Vagina (tissue), 2 donors: Measurements from ENCODE around the gene WIPF2. TPM values are rescaled to one million over a fixed set of nuclear protein-coding genes. Genes with fewer than 3 reads are reported as not detected.

Experiments used
- DNase-seq, 2 donors: peaks; one replicate each; pipeline ENCODE4 v3.0.0-alpha.2; 2017; ENCODE audit errors: extremely low spot score in 2 of 2
- H3K27ac ChIP-seq: fragments of 200-600 bp; sonication (generic); one replicate; pipeline ENCODE4 v1.5.1; 2019
- H3K27me3 ChIP-seq: fragments of 200-600 bp; sonication (generic); one replicate; pipeline ENCODE4 v1.5.1; 2019
- H3K36me3 ChIP-seq, 2 donors: fragments of 200-600 bp; sonication (generic); one replicate each; pipeline ENCODE4 v1.5.1; 2017 to 2019
- H3K4me1 ChIP-seq: fragments of 200-600 bp; sonication (generic); one replicate; pipeline ENCODE4 v1.5.1; 2019
- H3K4me3 ChIP-seq, 2 donors: fragments of 200-600 bp; sonication (generic); 1 replicate in 1 of 2; 2 replicates in 1 of 2; pipeline ENCODE4 v1.5.1; 2016 to 2019
- H3K9me3 ChIP-seq: fragments of 200-600 bp; sonication (generic); one replicate; pipeline ENCODE4 v1.5.1; 2019
- POLR2A ChIP-seq, 2 donors: fragments of 450-650 bp; IDR thresholded peaks; one replicate each; pipeline ENCODE4 v1.6.1; 2017; ENCODE audit warnings: antibody characterized with exemption in 2 of 2, mild to moderate bottlenecking in 2 of 2, moderate library complexity in 2 of 2
- POLR2AphosphoS5 ChIP-seq, 2 donors: sonication (generic); formaldehyde crosslinking; IDR thresholded peaks; one replicate each; pipeline ENCODE4 v1.9.0; 2017; ENCODE audit warnings: antibody characterized with exemption in 2 of 2, mild to moderate bottlenecking in 2 of 2, low read depth in 1 of 2; ENCODE audit not compliant: insufficient read depth in 1 of 2
- intact Hi-C: fragments of 100-400 bp; cut with DNase I; formaldehyde crosslinking; loops from one replicate; pipeline ENCODE4 v1.15.1; 2023
- total RNA-seq: library from RNA; depleted of rRNA; stranded (reverse); fragments of >200 nt; gene quantifications from one replicate; pipeline ENCODE4 v1.2.3, GENCODE V29; 2016
- TF ChIP-seq, protein P1 (sequence below), 3 experiments: fragments of 450-650 bp in 2 of 3; fragments of 200-600 bp in 1 of 3; sonication (generic) in 1 of 3; IDR thresholded peaks; one replicate each; pipeline ENCODE4 v1.5.1; 2017 to 2019; ENCODE audit warnings: antibody characterized with exemption in 3 of 3, mild to moderate bottlenecking in 2 of 3, moderate library complexity in 2 of 3

The WIPF2 gene
- total RNA-seq, 1 donor from 2014 or later = 10.6 TPM

- TF ChIP-seq, protein P1, sequence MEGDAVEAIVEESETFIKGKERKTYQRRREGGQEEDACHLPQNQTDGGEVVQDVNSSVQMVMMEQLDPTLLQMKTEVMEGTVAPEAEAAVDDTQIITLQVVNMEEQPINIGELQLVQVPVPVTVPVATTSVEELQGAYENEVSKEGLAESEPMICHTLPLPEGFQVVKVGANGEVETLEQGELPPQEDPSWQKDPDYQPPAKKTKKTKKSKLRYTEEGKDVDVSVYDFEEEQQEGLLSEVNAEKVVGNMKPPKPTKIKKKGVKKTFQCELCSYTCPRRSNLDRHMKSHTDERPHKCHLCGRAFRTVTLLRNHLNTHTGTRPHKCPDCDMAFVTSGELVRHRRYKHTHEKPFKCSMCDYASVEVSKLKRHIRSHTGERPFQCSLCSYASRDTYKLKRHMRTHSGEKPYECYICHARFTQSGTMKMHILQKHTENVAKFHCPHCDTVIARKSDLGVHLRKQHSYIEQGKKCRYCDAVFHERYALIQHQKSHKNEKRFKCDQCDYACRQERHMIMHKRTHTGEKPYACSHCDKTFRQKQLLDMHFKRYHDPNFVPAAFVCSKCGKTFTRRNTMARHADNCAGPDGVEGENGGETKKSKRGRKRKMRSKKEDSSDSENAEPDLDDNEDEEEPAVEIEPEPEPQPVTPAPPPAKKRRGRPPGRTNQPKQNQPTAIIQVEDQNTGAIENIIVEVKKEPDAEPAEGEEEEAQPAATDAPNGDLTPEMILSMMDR (IDR thresholded peaks at IDR 0.05) = no peak
- peak in 1 of 2 donors; percentile 87 for TF ChIP-seq POLR2A (IDR thresholded peaks at IDR 0.05)
- TF ChIP-seq POLR2AphosphoS5 (IDR thresholded peaks at IDR 0.05; ENCODE audit: insufficient read depth in 1 of 2, low read depth in 1 of 2) = peak; percentile 93 to 99
- Histone ChIP-seq H3K9me3 (no peaks in the 10 kb centered on the region), H3K27me3 (no peaks in the 10 kb centered on the region), H3K4me1 (peaks cover 94% of the 10 kb centered on the region), H3K4me3 (peak overlapping the region; percentile 80 to 86), H3K36me3 (no peaks in the 10 kb centered on the region), H3K27ac (peak overlapping the region; percentile 96)
- intact Hi-C loops = no loop called here
- peak in 1 of 2 donors; percentile 99 for DNase-seq
These were observed 99.1 kb downstream of the WIPF2 start for GRCh38 chr17:40317880-40318829.

- no peaks in the 10 kb centered on the region for H3K36me3 ChIP-seq
- peak in 1 of 2 donors; percentile 92 for DNase-seq
- intact Hi-C loops = no loop called here
- H3K9me3 ChIP-seq = no peaks in the 10 kb centered on the region
- no peaks in the 10 kb centered on the region for H3K27me3 ChIP-seq
- H3K27ac ChIP-seq = peak overlapping the region; percentile 96
- H3K4me1 ChIP-seq = peaks cover 94% of the 10 kb centered on the region
- TF ChIP-seq, protein P1 (IDR thresholded peaks at IDR 0.05) = peak in 1 of 3 experiments; percentile 11
- TF ChIP-seq POLR2AphosphoS5 (IDR thresholded peaks at IDR 0.05; ENCODE audit: insufficient read depth in 1 of 2, low read depth in 1 of 2) (no peak), POLR2A (IDR thresholded peaks at IDR 0.05) (no peak)
- peak overlapping the region; percentile 80 to 86 for H3K4me3 ChIP-seq
These were observed 99.8 kb downstream of the WIPF2 start for GRCh38 chr17:40318830-40319391.

- intact Hi-C loops = no loop called here
- peaks cover 94% of the 10 kb centered on the region for H3K4me1 ChIP-seq
These were observed 100.8 kb downstream of the WIPF2 start for GRCh38 chr17:40319651-40320540.

DNA sequence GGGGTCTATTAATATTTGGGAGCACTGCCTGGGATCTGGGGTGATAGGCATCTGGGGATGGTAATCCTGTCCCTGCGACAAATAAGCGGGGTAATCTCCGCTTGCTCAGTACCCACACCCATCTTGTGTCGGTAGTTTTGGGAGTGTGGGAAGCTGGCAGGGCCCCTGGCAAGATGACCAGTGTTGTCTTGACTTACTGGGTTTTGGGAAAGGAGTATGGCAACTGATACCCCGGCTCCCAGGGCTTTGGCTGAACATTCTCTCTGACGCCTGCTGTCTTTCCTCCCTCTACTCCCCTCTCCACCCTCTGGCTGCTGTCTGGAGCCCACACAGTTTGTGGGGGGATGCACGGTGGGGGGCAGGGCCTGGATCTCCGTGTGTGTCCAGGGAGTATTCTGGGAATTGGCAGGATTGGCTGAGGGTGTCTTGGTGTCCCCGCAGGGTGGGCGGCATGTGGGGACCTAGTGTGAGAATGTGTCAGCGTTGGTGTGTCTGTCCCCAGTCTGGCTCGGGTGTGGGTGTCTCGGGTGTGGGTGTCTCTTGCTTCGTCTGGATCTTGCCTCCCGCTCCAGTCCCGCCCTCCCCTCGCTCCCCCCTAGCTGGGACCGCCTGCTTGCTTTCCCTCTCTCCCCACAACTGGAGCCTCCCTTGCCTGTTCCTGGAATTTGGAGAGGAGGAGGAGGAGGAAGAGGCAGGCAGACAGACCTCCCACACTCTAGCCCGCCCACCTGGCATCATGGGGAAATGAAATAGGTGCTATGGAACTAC lies 101.8 kb downstream of the WIPF2 start:
- peak; percentile 15 to 60 for TF ChIP-seq POLR2AphosphoS5 (IDR thresholded peaks at IDR 0.05; ENCODE audit: insufficient read depth in 1 of 2, low read depth in 1 of 2)
- TF ChIP-seq, protein P1 (IDR thresholded peaks at IDR 0.05) = no peak
- TF ChIP-seq POLR2A (IDR thresholded peaks at IDR 0.05) = peak in 1 of 2 donors; percentile 30
- Histone ChIP-seq H3K9me3 (no peaks in the 10 kb centered on the region), H3K27ac (peak overlapping the region; percentile 96), H3K27me3 (no peaks in the 10 kb centered on the region), H3K4me1 (peaks cover 94% of the 10 kb centered on the region), H3K36me3 (no peaks in the 10 kb centered on the region), H3K4me3 (peak overlapping the region; percentile 80 to 86)
- intact Hi-C loops = no loop called here
- peak in 1 of 2 donors; percentile 96 for DNase-seq

More at GRCh38 chr17:40319651-40320540, 100.8 kb downstream of the WIPF2 start:
- TF ChIP-seq POLR2A (IDR thresholded peaks at IDR 0.05) (no peak), POLR2AphosphoS5 (IDR thresholded peaks at IDR 0.05; ENCODE audit: insufficient read depth in 1 of 2, low read depth in 1 of 2) (no peak)
- TF ChIP-seq, protein P1 (IDR thresholded peaks at IDR 0.05) = no peak
- H3K27me3 ChIP-seq = no peaks in the 10 kb centered on the region
- DNase-seq = no peak
- H3K36me3 ChIP-seq = no peaks in the 10 kb centered on the region
- H3K27ac ChIP-seq = peak overlapping the region; percentile 96
- no peaks in the 10 kb centered on the region for H3K9me3 ChIP-seq
- H3K4me3 ChIP-seq = peak overlapping the region; percentile 80 to 86
